Embryonic facial prominence (tissue), 1 donor: Measurements from ENCODE around the gene PSAPL1.
"Not testable (repeated sequence)": the region's sequence is repeated elsewhere in the genome, so short reads cannot be mapped to it uniquely, and the experiment has no call there.

Source experiments
- DNase-seq: peaks from one replicate; pipeline ENCODE4 v3.0.0-alpha.2; 2016; ENCODE audit errors: extremely low spot score

PSAPL1 gene

GRCh38 chr4:7459471-7459870 is 24.7 kb upstream of the PSAPL1 start:
- DNase-seq: no peak

GRCh38 chr4:7458477-7458876 is 23.7 kb upstream of the PSAPL1 start:
- DNase-seq: no peak

- DNase-seq: no peak
Observed at GRCh38 chr4:7458066-7458425, 23.3 kb upstream of the PSAPL1 start.

GRCh38 chr4:7457201-7458065 is 22.7 kb upstream of the PSAPL1 start:
- no peak for DNase-seq

- not testable (repeated sequence) for DNase-seq
Observed at GRCh38 chr4:7452802-7453201, 18.1 kb upstream of the PSAPL1 start.

GRCh38 chr4:7451800-7452199 is 17.1 kb upstream of the PSAPL1 start:
- no peak for DNase-seq

- no peak for DNase-seq
Observed at GRCh38 chr4:7451434-7451789, 16.7 kb upstream of the PSAPL1 start.

GRCh38 chr4:7450775-7451433 is 16.2 kb upstream of the PSAPL1 start:
- no peak for DNase-seq

- no peak for DNase-seq
Observed at GRCh38 chr4:7448036-7448435, 13.3 kb upstream of the PSAPL1 start.

GRCh38 chr4:7447236-7447635 is 12.5 kb upstream of the PSAPL1 start:
- no peak for DNase-seq

- DNase-seq: no peak
Observed at GRCh38 chr4:7444731-7445130, 10.0 kb upstream of the PSAPL1 start.

GRCh38 chr4:7444314-7444713 is 9.6 kb upstream of the PSAPL1 start:
- DNase-seq: no peak

GRCh38 chr4:7442574-7443162 is 7.9 kb upstream of the PSAPL1 start:
- DNase-seq: no peak

GRCh38 chr4:7441201-7441600 is 6.5 kb upstream of the PSAPL1 start:
- no peak for DNase-seq

- no peak for DNase-seq
Observed at GRCh38 chr4:7439699-7440098, 5.0 kb upstream of the PSAPL1 start.

GRCh38 chr4:7436256-7436655 is 1.5 kb upstream of the PSAPL1 start:
- DNase-seq: no peak

GRCh38 chr4:7435471-7436061 is 836 bp upstream of the PSAPL1 start:
- DNase-seq: no peak

GRCh38 chr4:7434141-7434765 is 477 bp downstream of the PSAPL1 start:
- no peak for DNase-seq

GRCh38 chr4:7433376-7434140 is 1.2 kb downstream of the PSAPL1 start:
- DNase-seq: no peak

- DNase-seq: no peak
Observed at GRCh38 chr4:7432531-7433375, 2.0 kb downstream of the PSAPL1 start.
